Neural cell (in vitro differentiated cells): ENCODE data around the gene NSF. TPM values are rescaled to one million over a fixed set of nuclear protein-coding genes. Genes with fewer than 3 reads are reported as not detected.

ENCODE experiments used
- H2AFZ ChIP-seq: fragments of 200-600, 300-800 bp; sonication (generic), shearing (Covaris generic); 2 replicates; pipeline ENCODE4 v1.6.0; 2014; ENCODE audit warnings: low read depth, mild to moderate bottlenecking, antibody characterized with exemption, low read length, moderate library complexity
- H3F3A ChIP-seq: fragments of 200-600 bp; shearing (Covaris generic); 2 replicates; pipeline ENCODE4 v1.6.1; 2016; ENCODE audit warnings: mild to moderate bottlenecking, moderate library complexity, mixed read lengths, antibody characterized with exemption, low read length; ENCODE audit not compliant: insufficient read depth, poor library complexity, severe bottlenecking
- H3K27ac ChIP-seq: fragments of 200-600, 300-800 bp; sonication (generic), shearing (Covaris generic); 2 replicates; pipeline ENCODE4 v1.5.1; 2014; ENCODE audit warnings: mild to moderate bottlenecking, low read length, moderate library complexity
- H3K27me3 ChIP-seq: fragments of 300-800, 200-600 bp; sonication (generic), shearing (Covaris generic); 2 replicates; pipeline ENCODE4 v1.6.0; 2014; ENCODE audit warnings: mild to moderate bottlenecking, low read depth, low read length, moderate library complexity; ENCODE audit not compliant: insufficient read depth
- H3K36me3 ChIP-seq: fragments of 300-800, 200-600 bp; sonication (generic), shearing (Covaris generic); 2 replicates; pipeline ENCODE4 v1.5.1; 2014; ENCODE audit warnings: mild to moderate bottlenecking, antibody characterized with exemption, low read length, moderate library complexity; ENCODE audit not compliant: insufficient read depth
- H3K4me2 ChIP-seq: fragments of 300-800, 200-600 bp; sonication (generic), shearing (Covaris generic); 2 replicates; pipeline ENCODE4 v1.6.0; 2014; ENCODE audit warnings: mild to moderate bottlenecking, low read length
- H3K4me3 ChIP-seq: fragments of 300-800, 200-600 bp; sonication (generic), shearing (Covaris generic); 2 replicates; pipeline ENCODE4 v1.5.1; 2014; ENCODE audit warnings: mild to moderate bottlenecking, low read length, moderate library complexity
- H3K79me2 ChIP-seq: fragments of 200-600 bp; shearing (Covaris generic); replicated peaks from 2 replicates; pipeline ENCODE4 v1.6.0; 2014; ENCODE audit warnings: mild to moderate bottlenecking, low read length, moderate library complexity; ENCODE audit not compliant: insufficient read depth
- H3K9ac ChIP-seq: fragments of 300-800, 200-600 bp; sonication (generic), shearing (Covaris generic); 2 replicates; pipeline ENCODE4 v1.6.1; 2016; ENCODE audit warnings: mild to moderate bottlenecking, low read length, mixed read lengths
- H3K9me2 ChIP-seq: fragments of 200-600 bp; shearing (Covaris generic); 2 replicates; pipeline ENCODE4 v1.6.1; 2016; ENCODE audit warnings: mild to moderate bottlenecking, low read length, mixed read lengths; ENCODE audit not compliant: insufficient read depth
- H3K9me3 ChIP-seq: fragments of 200-600, 300-800 bp; sonication (generic), shearing (Covaris generic); 2 replicates; pipeline ENCODE4 v1.6.1; 2016; ENCODE audit warnings: mild to moderate bottlenecking, mixed run types, low read length, moderate library complexity, mixed read lengths
- H4K20me1 ChIP-seq: fragments of 200-600 bp; shearing (Covaris generic); 2 replicates; pipeline ENCODE4 v1.6.1; 2016; ENCODE audit warnings: mild to moderate bottlenecking, mixed run types; ENCODE audit not compliant: insufficient read depth
- CTCF ChIP-seq: fragments of 450-650 bp; IDR thresholded peaks from 2 replicates; pipeline ENCODE4 v1.5.1; 2014; ENCODE audit warnings: antibody characterized with exemption, mild to moderate bottlenecking, moderate library complexity; ENCODE audit not compliant: poor library complexity, severe bottlenecking
- EP300 ChIP-seq: fragments of 450-650 bp; conservative IDR thresholded peaks from 2 replicates; pipeline ENCODE4 v1.6.1; 2014; ENCODE audit warnings: antibody characterized with exemption, mild to moderate bottlenecking, moderate library complexity; ENCODE audit not compliant: poor library complexity, severe bottlenecking
- EZH2 ChIP-seq: fragments of 200-600, 300-800 bp; shearing (Covaris generic), sonication (generic); IDR thresholded peaks from 2 replicates; pipeline ENCODE4 v1.6.1; 2014; ENCODE audit warnings: antibody characterized with exemption, low read length, borderline replicate concordance, mild to moderate bottlenecking; ENCODE audit not compliant: insufficient read depth, poor library complexity, severe bottlenecking
- MXI1 ChIP-seq: fragments of 450-650 bp; conservative IDR thresholded peaks from 2 replicates; pipeline ENCODE4 v1.6.1; 2014; ENCODE audit warnings: antibody characterized with exemption, mild to moderate bottlenecking; ENCODE audit not compliant: poor library complexity, severe bottlenecking
- POLR2AphosphoS5 ChIP-seq: IDR thresholded peaks from 2 replicates; pipeline ENCODE4 v1.6.1; 2012
- RAD21 ChIP-seq: fragments of 450-650 bp; conservative IDR thresholded peaks from 2 replicates; pipeline ENCODE4 v1.6.1; 2014; ENCODE audit warnings: antibody characterized with exemption, mild to moderate bottlenecking, moderate library complexity
- REST ChIP-seq: IDR thresholded peaks from 2 replicates; pipeline ENCODE4 v1.6.1; 2012; ENCODE audit warnings: borderline replicate concordance
- SMC3 ChIP-seq: fragments of 450-650 bp; conservative IDR thresholded peaks from 2 replicates; pipeline ENCODE4 v1.6.1; 2014; ENCODE audit warnings: antibody characterized with exemption, mild to moderate bottlenecking, moderate library complexity; ENCODE audit not compliant: poor library complexity
- TAF1 ChIP-seq: IDR thresholded peaks from 2 replicates; pipeline ENCODE4 v1.6.1; 2012; ENCODE audit warnings: low read depth
- polyA plus RNA-seq: library from polyadenylated mRNA; depleted of rRNA; stranded (reverse); fragments of >200 nt; gene quantifications from 2 replicates; pipeline ENCODE4 v1.2.3, GENCODE V29; 2014

Gene NSF
- polyA plus RNA-seq, 1 donor from 2014 or later, result 98.6 TPM

GRCh38 chr17:46787478-46787877, 197.0 kb downstream of the NSF start:
- no peak overlapping the region for H3K27ac ChIP-seq
- H3F3A ChIP-seq, result no peaks in the 10 kb centered on the region

GRCh38 chr17:46788300-46788699, 197.8 kb downstream of the NSF start:
- no peaks in the 10 kb centered on the region for H3K27me3 ChIP-seq
- TF ChIP-seq REST (no peak), CTCF (no peak), POLR2AphosphoS5 (no peak), SMC3 (no peak), EP300 (no peak), TAF1 (no peak), EZH2 (no peak)

More at GRCh38 chr17:46787478-46787877, 197.0 kb downstream of the NSF start:
- Histone ChIP-seq H2AFZ (no peak overlapping the region), H3K4me2 (no peak overlapping the region), H3K4me3 (no peak overlapping the region), H3K27me3 (no peaks in the 10 kb centered on the region), H4K20me1 (no peaks in the 10 kb centered on the region), H3K79me2 (no peaks in the 10 kb centered on the region), H3K36me3 (no peaks in the 10 kb centered on the region), H3K9me2 (no peaks in the 10 kb centered on the region), H3K9ac (no peak overlapping the region), H3K9me3 (no peaks in the 10 kb centered on the region)
- TF ChIP-seq SMC3 (no peak), CTCF (no peak), EZH2 (no peak), MXI1 (no peak), RAD21 (no peak), TAF1 (no peak), EP300 (no peak), REST (no peak)

More at GRCh38 chr17:46788300-46788699, 197.8 kb downstream of the NSF start:
- Histone ChIP-seq H3K4me2 (no peak overlapping the region), H2AFZ (no peak overlapping the region), H3K4me3 (no peak overlapping the region), H4K20me1 (no peaks in the 10 kb centered on the region), H3F3A (no peaks in the 10 kb centered on the region), H3K9me2 (no peaks in the 10 kb centered on the region), H3K36me3 (no peaks in the 10 kb centered on the region), H3K9ac (no peak overlapping the region), H3K9me3 (no peaks in the 10 kb centered on the region), H3K27ac (no peak overlapping the region), H3K79me2 (no peaks in the 10 kb centered on the region)
